GM19438 (cell line): ENCODE data around the gene DTX2.
"Not testable (repeated sequence)": the region's sequence is repeated elsewhere in the genome, so short reads cannot be mapped to it uniquely, and the experiment has no call there.

ENCODE experiments used
- ATAC-seq: cut with Tn5 transposase; IDR thresholded peaks from one replicate; pipeline ENCODE4 v1.9.1; 2021; ENCODE audit warnings: low read depth; ENCODE audit not compliant: unreplicated experiment

The DTX2 gene

GRCh38 chr7:76442664-76443446 lies 18.7 kb upstream of the DTX2 start:
- ATAC-seq, result not testable (repeated sequence)

DNA sequence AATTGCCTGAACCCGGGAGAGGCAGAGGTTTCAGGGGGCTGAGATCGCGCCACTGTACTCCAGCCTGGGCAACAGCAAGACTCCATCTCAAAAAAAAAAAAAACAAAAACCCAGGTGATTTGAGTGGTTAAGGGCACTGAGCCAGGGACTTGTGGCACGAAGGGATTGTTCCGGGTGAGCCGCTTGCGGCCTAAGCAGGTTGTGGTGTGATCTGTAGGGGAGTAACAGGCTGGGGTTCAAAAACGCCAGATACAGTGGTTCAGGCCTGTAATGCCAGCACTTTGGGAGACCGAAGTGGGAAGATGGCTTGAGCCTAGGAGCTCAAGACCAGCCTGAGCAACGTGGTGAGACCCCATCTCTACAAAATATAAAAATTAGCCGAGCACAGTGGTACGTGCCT lies 17.7 kb upstream of the DTX2 start:
- ATAC-seq, result not testable (repeated sequence)

GRCh38 chr7:76445577-76446008 lies 15.9 kb upstream of the DTX2 start:
- peak; percentile 88 for ATAC-seq

DNA sequence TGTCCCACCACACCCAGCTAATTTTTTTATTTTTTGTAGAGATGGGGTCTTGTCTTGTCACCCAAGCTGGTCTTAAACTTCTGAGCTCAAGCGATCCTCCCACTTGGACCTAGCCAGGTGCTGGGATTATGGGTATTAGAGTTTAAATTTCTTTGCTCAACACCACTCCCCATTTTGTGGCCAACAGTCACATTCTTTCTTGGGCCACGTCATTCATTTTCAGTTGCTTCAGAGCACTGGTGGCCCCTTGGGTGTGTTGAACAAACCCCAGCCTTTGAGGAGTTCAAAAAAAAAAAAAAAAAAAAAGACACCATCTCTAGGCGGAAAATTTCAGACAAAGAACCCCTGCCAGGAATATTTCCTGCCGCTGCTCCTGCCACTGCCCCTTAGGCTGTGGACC lies 4.5 kb upstream of the DTX2 start:
- not testable (repeated sequence) for ATAC-seq

DNA sequence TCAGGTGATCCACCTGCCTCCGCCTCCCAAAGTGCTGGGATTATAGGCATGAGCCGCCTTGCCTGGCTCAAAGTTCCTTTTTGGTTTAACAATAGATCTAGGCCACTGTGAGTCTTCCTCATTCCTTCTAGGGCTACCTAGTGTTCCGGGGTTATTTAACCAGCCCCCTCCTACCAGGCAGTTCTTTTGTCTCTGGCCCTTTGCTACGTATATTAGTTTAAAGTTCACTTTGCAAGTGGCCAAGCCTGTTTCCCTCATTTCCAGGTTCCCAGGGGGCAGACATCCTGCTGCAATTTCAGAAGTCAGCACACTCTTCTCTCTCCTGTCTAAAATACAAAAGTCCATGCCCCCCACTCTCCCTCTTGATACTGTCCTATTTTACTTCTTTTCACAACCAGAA lies 3.0 kb upstream of the DTX2 start:
- ATAC-seq, result not testable (repeated sequence)

DNA sequence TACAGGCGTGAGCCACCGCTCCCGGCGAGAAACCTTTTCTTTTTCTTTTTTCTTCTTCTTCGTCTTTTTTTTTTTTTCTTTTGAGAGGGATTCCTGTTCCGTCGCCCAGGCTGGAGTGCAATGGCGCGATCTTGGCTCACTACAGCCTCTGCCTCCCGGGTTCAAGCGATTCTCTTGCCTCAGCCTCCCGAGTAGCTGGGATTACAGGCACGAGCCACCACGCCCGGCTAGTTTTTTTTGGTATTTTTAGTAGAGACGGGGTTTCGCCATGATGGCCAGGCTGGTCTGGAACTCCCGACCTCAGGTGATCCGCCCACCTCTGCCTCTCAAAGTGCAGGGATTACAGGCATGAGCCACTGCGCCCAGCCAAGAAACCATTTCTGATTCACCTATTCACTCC lies 742 bp upstream of the DTX2 start:
- not testable (repeated sequence) for ATAC-seq

DNA sequence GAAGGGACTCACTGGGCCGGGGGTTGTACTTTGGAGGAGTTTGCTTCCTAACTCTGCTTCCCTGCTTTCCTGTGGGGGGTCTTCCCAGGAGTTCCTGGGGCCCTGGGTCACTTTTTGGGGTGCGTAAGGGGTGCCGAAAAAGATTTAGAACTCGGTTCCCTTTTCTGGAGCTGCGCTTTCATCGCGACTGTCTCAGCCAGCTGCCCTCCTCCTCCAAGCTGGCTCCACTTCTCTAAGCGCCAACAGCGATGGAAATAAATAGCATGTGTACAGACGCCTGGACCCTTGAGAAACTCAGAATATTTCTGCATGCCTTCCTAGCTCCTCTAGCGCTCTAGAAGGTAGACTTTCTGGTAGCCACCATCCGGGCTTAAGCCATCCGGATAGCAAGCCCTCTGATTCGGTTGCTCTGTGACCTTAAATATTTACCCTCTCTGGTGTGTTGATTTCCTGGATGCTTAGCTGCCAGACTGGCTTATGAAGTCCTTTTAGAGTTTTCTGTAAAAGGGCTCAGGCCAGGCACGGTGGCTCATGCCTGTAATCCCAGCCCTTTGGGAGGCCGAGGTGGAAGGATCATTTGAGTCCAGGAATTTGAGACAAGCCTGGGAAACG lies 868 bp downstream of the DTX2 start:
- not testable (repeated sequence) for ATAC-seq

DNA sequence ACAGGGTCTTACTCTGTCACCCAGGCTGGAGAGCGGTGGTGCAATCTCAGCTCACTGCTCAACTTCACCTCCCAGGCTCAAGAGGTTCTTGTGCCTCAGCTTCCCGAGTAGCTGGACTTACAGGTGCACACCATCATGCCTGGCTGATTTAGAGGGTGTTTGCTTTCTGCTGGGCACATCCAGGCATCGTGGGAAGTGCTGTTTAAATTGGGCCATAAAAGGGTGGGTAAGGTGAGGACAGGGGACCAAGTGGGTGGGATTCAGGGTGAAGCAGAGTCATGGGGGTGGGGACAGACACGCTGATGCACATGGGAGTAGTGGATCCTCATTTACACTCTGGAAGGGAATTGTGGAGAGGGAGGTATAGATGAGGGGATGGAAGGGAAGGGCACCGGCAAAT lies 3.5 kb downstream of the DTX2 start:
- not testable (repeated sequence) for ATAC-seq

DNA sequence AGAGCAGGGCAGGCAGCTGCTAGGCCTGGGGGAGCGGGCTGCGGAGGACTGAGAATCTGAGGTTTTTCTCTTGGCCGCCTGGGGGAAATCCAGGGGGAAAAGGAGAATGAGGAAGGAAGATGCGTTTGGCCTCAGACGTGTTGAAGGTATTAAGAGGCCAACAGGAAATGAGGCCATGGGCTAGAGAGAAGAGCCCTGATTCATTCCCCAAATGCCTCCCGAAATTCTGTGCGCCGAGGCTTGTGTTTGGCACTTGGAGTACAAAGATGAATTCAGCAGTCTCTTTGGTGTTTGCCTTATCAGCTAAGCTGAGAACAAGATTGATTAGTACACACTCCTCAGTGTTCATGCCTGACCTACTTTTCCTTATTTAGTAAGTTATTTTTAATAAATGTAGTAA lies 4.4 kb downstream of the DTX2 start:
- not testable (repeated sequence) for ATAC-seq

DNA sequence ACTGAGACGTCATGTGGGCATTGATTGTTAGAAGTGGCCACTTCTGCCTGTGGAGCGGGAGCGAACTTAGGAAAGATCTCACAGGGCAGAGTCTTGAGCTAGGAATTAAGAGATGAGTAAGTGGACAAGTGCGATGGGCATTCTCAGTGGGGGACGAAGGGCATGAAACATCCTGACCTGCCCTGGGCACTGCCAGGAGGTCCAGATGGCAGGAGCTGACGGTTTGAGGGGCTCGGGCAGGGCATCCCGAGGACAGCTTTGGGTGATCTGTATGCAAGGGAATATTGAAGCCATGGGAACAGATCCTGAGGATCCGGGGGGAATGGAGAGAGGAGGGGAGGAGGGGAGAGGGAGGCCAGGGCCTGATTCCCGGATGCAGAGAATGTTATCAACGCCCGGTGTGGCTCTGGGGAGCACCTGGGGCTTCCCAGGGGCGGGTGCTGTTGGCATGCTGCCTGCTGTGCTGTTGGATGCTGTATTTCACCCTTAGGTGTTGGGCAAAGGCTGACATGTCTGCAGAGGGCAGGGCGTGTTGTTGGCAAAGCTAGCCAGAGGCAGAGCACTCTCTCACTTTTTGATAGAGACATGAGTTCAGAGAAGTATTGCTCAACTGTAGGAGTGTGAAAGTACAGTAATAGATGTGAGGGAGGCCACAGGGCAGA lies 6.4 kb downstream of the DTX2 start:
- ATAC-seq, result not testable (repeated sequence)

DNA sequence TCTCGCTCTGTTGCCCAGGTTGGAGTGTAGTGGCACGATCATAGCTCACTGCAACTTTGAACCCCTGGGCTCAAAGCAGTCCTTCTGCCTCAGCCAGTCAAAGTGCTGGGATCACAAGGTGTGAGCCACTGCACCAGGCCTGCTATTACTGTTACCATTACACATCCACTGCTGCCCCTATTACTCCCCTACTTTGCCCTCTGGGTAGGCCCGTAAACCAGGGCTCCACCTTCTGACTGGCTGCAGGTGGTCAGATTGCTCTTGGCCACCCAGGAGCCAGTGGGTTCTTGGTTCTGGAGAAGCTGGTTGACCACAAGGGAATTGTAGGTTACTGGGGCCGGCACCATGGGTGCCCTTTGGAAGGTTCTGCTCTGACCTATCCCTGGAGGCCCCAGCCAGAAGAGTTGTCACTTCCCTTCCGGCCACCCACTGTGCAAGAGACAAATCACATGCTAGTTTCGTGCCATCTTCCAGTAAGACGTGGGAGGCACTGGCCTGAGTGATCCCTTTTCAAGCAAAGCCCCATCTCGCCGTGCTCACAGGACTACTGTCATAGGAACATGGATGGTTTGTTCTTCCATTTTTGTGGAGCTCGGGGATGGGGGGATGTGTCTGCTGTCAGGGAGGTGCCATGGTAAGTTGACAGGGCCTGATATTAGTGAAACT lies 10.2 kb downstream of the DTX2 start:
- ATAC-seq, result not testable (repeated sequence)

DNA sequence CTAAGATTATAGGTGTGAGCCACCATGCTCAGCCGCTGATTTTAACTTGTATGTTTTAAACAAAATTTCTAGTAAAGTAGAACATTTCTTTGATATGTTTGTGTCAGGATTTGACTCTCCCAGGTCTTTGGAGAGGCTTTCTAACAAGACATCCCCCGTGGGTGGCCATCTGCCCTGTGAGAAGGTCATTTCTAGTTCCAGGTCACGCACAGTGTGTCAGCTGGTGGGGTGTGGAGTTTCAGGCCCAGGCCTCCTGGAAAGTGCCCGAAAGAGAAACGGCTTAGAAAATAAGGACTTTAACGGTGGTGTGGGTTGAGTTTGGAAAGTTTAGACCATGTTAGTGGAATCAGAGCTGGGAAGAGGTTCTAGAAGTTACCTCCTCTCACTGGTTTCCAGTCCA lies 11.6 kb downstream of the DTX2 start:
- ATAC-seq, result not testable (repeated sequence)

GRCh38 chr7:76476280-76476679 lies 14.8 kb downstream of the DTX2 start:
- ATAC-seq, result not testable (repeated sequence)

DNA sequence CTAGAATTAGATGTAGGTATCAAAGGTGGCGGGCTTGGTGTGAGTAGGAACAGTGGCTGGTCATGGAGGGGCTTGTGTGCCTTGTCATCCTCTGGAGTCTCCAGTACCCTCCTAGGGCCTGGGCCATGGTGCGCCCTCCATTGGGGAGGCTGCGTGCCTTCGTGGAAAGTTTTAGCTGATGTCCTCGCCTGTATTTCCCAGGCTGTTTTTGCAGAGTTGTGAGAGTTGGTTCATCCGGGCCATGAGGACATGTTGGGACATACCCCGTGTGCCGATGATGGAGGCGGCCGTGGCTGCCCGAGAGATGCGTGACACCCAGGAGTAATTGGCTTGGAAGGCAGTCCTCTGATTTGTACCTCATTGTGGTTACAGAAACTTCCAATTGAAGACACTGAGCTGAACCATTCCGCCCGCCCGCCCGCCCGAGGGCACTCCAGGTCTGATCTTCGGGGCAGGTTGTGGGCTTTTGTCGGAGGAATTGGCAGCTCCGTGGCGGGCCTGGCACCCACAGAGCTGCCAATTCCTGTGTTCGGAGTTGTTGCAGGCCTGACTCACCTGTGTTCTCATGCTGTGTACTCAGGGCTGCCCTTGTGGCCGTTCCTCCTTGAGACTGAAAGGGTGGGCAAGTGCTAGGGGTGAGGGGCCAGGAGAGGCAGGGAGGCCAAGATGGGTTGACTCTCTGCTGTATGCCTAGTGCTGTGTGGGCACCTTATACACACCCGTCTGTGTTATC lies 15.4 kb downstream of the DTX2 start:
- not testable (repeated sequence) for ATAC-seq

DNA sequence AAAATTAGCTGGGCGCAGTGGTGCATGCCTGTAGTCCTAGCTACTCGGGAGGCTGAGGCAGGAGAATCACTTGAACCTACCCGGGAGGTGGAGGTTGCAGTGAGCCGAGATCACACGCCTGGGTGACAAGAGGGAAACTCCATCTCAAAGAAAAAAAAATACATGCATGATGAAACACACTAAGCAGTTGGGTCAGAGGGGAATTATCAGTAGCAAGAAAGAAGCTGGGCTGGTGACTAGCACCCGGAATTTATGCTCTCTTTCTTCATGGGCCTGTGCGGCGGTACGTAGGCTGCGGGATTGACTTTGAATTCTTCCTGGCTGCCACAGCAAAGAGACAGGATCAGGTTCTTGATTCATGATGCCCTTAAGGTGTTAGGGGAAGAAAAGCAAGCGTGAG lies 18.1 kb downstream of the DTX2 start:
- not testable (repeated sequence) for ATAC-seq

GRCh38 chr7:76480403-76481253 lies 19.1 kb downstream of the DTX2 start:
- ATAC-seq, result not testable (repeated sequence)

DNA sequence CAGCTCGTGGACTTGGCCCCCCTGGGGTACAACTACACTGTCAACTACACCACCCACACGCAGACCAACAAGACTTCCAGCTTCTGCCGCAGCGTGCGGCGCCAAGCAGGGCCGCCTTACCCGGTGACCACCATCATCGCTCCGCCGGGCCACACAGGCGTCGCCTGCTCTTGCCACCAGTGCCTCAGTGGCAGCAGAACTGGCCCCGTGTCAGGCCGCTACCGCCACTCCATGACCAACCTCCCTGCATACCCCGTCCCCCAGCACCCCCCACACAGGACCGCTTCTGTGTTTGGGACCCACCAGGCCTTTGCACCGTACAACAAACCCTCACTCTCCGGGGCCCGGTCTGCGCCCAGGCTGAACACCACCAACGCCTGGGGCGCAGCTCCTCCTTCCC lies 21.2 kb downstream of the DTX2 start:
- ATAC-seq, result not testable (repeated sequence)

DNA sequence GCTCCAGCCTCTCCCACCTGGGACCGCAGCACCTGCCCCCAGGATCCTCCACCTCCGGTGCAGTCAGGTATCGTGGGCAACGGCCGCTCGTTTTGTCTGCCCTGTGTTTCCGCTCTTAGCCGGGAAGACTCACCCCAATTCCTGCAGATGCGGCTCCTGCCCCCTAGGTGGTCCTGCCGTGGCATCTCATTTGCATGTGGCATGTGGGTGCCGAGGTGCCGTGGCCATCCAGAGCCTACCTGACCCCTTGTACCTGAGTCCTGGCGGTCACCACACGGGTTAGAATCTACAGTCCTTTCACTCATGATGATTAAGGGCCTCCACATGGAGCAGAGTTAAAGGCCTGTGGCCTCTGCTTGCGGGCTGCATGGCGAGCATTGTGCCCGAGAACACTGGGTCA lies 21.6 kb downstream of the DTX2 start:
- not testable (repeated sequence) for ATAC-seq

GRCh38 chr7:76484456-76484855 lies 22.9 kb downstream of the DTX2 start:
- ATAC-seq, result not testable (repeated sequence)
